ENCODE data around the gene GTF3C4. TPM values are rescaled to one million over a fixed set of nuclear protein-coding genes. Genes with fewer than 3 reads are reported as not detected.

The GTF3C4 gene
- total and polyA plus RNA-seq, 10 of the 15 experiments (the other 5 are each of a cell fraction or from before 2014, with no cell fraction given): 3.2 to 18.9 (median 8.2) TPM

DNA sequence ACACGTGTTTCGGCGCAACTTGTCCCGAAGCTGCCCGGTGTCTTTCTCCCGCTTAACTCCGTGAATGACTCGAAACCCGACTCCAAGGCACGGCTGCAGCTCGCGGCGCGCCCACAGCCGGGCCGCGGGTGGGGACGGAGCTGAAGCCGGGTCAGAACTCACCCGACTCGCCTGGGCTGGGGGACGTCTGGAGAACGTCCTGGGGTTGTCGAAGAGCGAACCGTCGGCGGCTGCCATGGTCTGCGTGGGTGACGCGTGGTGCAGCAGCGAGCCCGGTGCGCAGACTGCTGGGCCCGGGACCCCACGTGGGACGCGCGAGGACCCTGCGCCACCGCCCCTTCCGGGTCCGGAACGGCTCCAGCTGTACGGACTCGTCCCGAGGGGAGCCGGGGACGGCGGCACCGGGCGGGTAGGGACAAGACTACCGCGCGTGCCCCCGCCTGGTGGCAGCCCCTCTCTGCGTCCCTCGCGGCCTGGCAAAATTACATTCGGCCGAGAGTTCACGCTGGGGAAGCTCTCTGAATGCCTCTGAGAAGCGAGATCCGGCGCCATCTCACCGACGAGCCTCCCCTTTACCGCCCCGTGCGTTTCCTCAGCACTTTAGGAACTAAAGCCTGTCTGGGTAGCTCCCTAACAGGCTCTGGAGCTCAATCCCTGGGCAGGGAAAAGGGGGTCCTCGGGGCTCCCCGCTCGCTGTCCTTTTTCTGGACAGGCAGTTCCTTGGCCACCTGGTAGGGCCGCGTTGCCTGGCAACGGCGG, 387 bp upstream of the GTF3C4 start, which contains the start of gene DDX31 (continued):
- TF ChIP-seq, protein P1, sequence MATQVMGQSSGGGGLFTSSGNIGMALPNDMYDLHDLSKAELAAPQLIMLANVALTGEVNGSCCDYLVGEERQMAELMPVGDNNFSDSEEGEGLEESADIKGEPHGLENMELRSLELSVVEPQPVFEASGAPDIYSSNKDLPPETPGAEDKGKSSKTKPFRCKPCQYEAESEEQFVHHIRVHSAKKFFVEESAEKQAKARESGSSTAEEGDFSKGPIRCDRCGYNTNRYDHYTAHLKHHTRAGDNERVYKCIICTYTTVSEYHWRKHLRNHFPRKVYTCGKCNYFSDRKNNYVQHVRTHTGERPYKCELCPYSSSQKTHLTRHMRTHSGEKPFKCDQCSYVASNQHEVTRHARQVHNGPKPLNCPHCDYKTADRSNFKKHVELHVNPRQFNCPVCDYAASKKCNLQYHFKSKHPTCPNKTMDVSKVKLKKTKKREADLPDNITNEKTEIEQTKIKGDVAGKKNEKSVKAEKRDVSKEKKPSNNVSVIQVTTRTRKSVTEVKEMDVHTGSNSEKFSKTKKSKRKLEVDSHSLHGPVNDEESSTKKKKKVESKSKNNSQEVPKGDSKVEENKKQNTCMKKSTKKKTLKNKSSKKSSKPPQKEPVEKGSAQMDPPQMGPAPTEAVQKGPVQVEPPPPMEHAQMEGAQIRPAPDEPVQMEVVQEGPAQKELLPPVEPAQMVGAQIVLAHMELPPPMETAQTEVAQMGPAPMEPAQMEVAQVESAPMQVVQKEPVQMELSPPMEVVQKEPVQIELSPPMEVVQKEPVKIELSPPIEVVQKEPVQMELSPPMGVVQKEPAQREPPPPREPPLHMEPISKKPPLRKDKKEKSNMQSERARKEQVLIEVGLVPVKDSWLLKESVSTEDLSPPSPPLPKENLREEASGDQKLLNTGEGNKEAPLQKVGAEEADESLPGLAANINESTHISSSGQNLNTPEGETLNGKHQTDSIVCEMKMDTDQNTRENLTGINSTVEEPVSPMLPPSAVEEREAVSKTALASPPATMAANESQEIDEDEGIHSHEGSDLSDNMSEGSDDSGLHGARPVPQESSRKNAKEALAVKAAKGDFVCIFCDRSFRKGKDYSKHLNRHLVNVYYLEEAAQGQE (IDR thresholded peaks at IDR 0.05; ENCODE audit: low read depth, low read length): no peak
- no peak for TF ChIP-seq JUNB (IDR thresholded peaks at IDR 0.05)
- TF ChIP-seq, protein P2, sequence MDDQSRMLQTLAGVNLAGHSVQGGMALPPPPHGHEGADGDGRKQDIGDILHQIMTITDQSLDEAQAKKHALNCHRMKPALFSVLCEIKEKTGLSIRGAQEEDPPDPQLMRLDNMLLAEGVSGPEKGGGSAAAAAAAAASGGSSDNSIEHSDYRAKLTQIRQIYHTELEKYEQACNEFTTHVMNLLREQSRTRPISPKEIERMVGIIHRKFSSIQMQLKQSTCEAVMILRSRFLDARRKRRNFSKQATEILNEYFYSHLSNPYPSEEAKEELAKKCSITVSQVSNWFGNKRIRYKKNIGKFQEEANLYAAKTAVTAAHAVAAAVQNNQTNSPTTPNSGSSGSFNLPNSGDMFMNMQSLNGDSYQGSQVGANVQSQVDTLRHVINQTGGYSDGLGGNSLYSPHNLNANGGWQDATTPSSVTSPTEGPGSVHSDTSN (IDR thresholded peaks at IDR 0.05; ENCODE audit: insufficient replicate concordance, low read depth, low read length): no peak
- no peak for TF ChIP-seq SREBF2 (IDR thresholded peaks at IDR 0.05; ENCODE audit: low read length)
- no peak for TF ChIP-seq RAD21 (IDR thresholded peaks at IDR 0.05; ENCODE audit: insufficient read depth, low read depth, low read length)
- peak; percentile 90 for TF ChIP-seq BACH1 (IDR thresholded peaks at IDR 0.05; ENCODE audit: borderline replicate concordance)
- TF ChIP-seq WRNIP1 (IDR thresholded peaks at IDR 0.05; ENCODE audit: borderline replicate concordance, low read depth, low read length): no peak
- 0 out of 2 replicates have a peak, but pooled peaks have one; percentile 29 for TF ChIP-seq RAD51 (IDR thresholded peaks at IDR 0.05)
- peak; percentile 80 for TF ChIP-seq TAF1 (IDR thresholded peaks at IDR 0.05; ENCODE audit: borderline replicate concordance, low read depth, low read length)
- TF ChIP-seq POU2F2 (IDR thresholded peaks at IDR 0.05; ENCODE audit: borderline replicate concordance, low read depth, low read length): 0 out of 3 replicates have a peak, but pooled peaks have one; percentile 20
- TF ChIP-seq, protein P3, sequence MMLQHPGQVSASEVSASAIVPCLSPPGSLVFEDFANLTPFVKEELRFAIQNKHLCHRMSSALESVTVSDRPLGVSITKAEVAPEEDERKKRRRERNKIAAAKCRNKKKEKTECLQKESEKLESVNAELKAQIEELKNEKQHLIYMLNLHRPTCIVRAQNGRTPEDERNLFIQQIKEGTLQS (IDR thresholded peaks at IDR 0.05; ENCODE audit: borderline replicate concordance, extremely low read depth, low read depth, low read length): peak; percentile 58; the same call in 1 of the 2 replicates
- TF ChIP-seq EED (IDR thresholded peaks at IDR 0.05; ENCODE audit: low read depth): no peak; the same call in 1 of the 2 replicates
- no peak for TF ChIP-seq SUPT20H (IDR thresholded peaks at IDR 0.05; ENCODE audit: borderline replicate concordance, control insufficient read depth, low read depth, low read length)
- TF ChIP-seq, protein P4, sequence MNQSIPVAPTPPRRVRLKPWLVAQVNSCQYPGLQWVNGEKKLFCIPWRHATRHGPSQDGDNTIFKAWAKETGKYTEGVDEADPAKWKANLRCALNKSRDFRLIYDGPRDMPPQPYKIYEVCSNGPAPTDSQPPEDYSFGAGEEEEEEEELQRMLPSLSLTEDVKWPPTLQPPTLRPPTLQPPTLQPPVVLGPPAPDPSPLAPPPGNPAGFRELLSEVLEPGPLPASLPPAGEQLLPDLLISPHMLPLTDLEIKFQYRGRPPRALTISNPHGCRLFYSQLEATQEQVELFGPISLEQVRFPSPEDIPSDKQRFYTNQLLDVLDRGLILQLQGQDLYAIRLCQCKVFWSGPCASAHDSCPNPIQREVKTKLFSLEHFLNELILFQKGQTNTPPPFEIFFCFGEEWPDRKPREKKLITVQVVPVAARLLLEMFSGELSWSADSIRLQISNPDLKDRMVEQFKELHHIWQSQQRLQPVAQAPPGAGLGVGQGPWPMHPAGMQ (IDR thresholded peaks at IDR 0.05; ENCODE audit: borderline replicate concordance): peak; percentile 92
- TF ChIP-seq RB1 (IDR thresholded peaks at IDR 0.05; ENCODE audit: borderline replicate concordance): peak; percentile 64; the same call in 1 of the 2 replicates
- no peak for TF ChIP-seq SREBF1 (IDR thresholded peaks at IDR 0.05; ENCODE audit: low read length)
- 0 out of 2 replicates have a peak, but pooled peaks have one; percentile 20 for TF ChIP-seq NR2F1 (conservative IDR thresholded peaks at IDR 0.05)
- no peak for TF ChIP-seq ZNF622 (IDR thresholded peaks at IDR 0.05)
- no peak for TF ChIP-seq ATF7 (IDR thresholded peaks at IDR 0.05; ENCODE audit: low read depth)
- peak; percentile 73 for TF ChIP-seq YY1 (IDR thresholded peaks at IDR 0.05; ENCODE audit: low read depth, low read length)
- TF ChIP-seq TCF3 (IDR thresholded peaks at IDR 0.05; ENCODE audit: borderline replicate concordance, insufficient read depth, low read depth, low read length): peak; percentile 91
- TF ChIP-seq CREM (IDR thresholded peaks at IDR 0.05; ENCODE audit: low read depth): peak; percentile 25; the same call in 1 of the 2 replicates
- peak; percentile 96 for TF ChIP-seq MYC (IDR thresholded peaks at IDR 0.05; ENCODE audit: insufficient read depth, insufficient read length, insufficient replicate concordance, low read length, severe bottlenecking)
- peak; percentile 36 to 69; a peak in 2 of 3 replicates for TF ChIP-seq EGR1 (IDR thresholded peaks at IDR 0.05; ENCODE audit: borderline replicate concordance in 1 of 2, low read depth in 2 of 2, low read length in 2 of 2)
